ENCODE measurements around the gene CELF1.

DNA sequence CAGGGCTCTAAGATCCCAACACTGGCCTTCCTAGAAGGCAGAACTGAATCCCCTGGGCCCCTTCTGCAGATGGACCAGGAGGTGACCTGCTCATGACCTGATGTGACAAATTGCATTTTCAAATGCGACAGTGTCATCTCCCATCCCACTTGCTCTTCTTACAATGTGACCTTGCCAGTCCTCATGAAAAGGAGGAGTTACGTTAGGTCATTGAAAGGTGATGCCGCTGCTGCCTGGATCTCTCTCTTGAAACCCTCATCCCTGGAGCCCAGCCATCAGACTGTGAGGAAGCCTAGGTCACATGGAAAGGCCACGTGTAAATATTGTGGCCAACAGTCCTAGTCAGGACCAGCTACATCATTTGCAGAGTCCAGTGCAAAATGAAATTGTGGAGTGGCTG is 47.0 kb upstream of the CELF1 start:
- TF ChIP-seq CTCF (IDR thresholded peaks at IDR 0.05) (no peak), EP300 (IDR thresholded peaks at IDR 0.05; ENCODE audit: borderline replicate concordance in 1 of 2, low read depth in 1 of 2, low read length in 1 of 2) (no peak), FOSL2 (IDR thresholded peaks at IDR 0.05; ENCODE audit: borderline replicate concordance, low read depth) (no peak), TAF1 (IDR thresholded peaks at IDR 0.05; ENCODE audit: borderline replicate concordance, low read depth, low read length) (no peak), JUND (IDR thresholded peaks at IDR 0.05) (no peak), POLR2AphosphoS5 (IDR thresholded peaks at IDR 0.05; ENCODE audit: low read depth, low read length) (no peak), RXRA (IDR thresholded peaks at IDR 0.05; ENCODE audit: borderline replicate concordance, low read depth) (no peak), TEAD4 (IDR thresholded peaks at IDR 0.05; ENCODE audit: borderline replicate concordance, insufficient read depth) (no peak), GATA2 (CRISPR knock-in tag; IDR thresholded peaks at IDR 0.05) (no peak)
- TF ChIP-seq, protein P1, sequence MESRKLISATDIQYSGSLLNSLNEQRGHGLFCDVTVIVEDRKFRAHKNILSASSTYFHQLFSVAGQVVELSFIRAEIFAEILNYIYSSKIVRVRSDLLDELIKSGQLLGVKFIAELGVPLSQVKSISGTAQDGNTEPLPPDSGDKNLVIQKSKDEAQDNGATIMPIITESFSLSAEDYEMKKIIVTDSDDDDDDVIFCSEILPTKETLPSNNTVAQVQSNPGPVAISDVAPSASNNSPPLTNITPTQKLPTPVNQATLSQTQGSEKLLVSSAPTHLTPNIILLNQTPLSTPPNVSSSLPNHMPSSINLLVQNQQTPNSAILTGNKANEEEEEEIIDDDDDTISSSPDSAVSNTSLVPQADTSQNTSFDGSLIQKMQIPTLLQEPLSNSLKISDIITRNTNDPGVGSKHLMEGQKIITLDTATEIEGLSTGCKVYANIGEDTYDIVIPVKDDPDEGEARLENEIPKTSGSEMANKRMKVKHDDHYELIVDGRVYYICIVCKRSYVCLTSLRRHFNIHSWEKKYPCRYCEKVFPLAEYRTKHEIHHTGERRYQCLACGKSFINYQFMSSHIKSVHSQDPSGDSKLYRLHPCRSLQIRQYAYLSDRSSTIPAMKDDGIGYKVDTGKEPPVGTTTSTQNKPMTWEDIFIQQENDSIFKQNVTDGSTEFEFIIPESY (IDR thresholded peaks at IDR 0.05; ENCODE audit: borderline replicate concordance, low read depth): no peak
